ENCODE measurements around the gene B4GALT5. TPM values are rescaled to one million over a fixed set of nuclear protein-coding genes. Genes with fewer than 3 reads are reported as not detected.

B4GALT5 gene
- total RNA-seq, 1 donor from 2014 or later, result 21.3 TPM

- DNase-seq, result no peak
Measured at GRCh38 chr20:49657118-49657901, 56.4 kb downstream of the B4GALT5 start.

GRCh38 chr20:49656304-49656703 lies 57.4 kb downstream of the B4GALT5 start:
- DNase-seq, result no peak

GRCh38 chr20:49653925-49654434 lies 59.7 kb downstream of the B4GALT5 start:
- no peak for DNase-seq

- no peak for DNase-seq
Measured at GRCh38 chr20:49649672-49650071, 64.0 kb downstream of the B4GALT5 start.

GRCh38 chr20:49647550-49647949 lies 66.1 kb downstream of the B4GALT5 start:
- no peak for DNase-seq

- no peak for DNase-seq
Measured at GRCh38 chr20:49646528-49646927, 67.2 kb downstream of the B4GALT5 start.

- no peak for DNase-seq
Measured at GRCh38 chr20:49646126-49646525, 67.6 kb downstream of the B4GALT5 start.

- no peak for DNase-seq
Measured at GRCh38 chr20:49644980-49645565, 68.6 kb downstream of the B4GALT5 start.

GRCh38 chr20:49642816-49643215 lies 70.9 kb downstream of the B4GALT5 start:
- no peak for DNase-seq

- no peak for DNase-seq
Measured at GRCh38 chr20:49641683-49642656, 71.7 kb downstream of the B4GALT5 start.

- peak; percentile 69 for DNase-seq
Measured at GRCh38 chr20:49637046-49637637, 76.5 kb downstream of the B4GALT5 start.

GRCh38 chr20:49636447-49636846 lies 77.2 kb downstream of the B4GALT5 start:
- peak; percentile 47 for DNase-seq

GRCh38 chr20:49635866-49636265 lies 77.8 kb downstream of the B4GALT5 start:
- DNase-seq, result no peak

GRCh38 chr20:49635166-49635565 lies 78.5 kb downstream of the B4GALT5 start:
- peak; percentile 71 for DNase-seq

GRCh38 chr20:49634116-49634515 lies 79.6 kb downstream of the B4GALT5 start:
- DNase-seq, result no peak

GRCh38 chr20:49633643-49634042 lies 80.0 kb downstream of the B4GALT5 start:
- DNase-seq, result no peak

- DNase-seq, result no peak
Measured at GRCh38 chr20:49633023-49633422, 80.7 kb downstream of the B4GALT5 start.

- DNase-seq, result no peak
Measured at GRCh38 chr20:49631856-49632418, 81.7 kb downstream of the B4GALT5 start.

- DNase-seq, result peak; percentile 56
Measured at GRCh38 chr20:49631061-49631716, 82.5 kb downstream of the B4GALT5 start.

GRCh38 chr20:49630396-49630951 lies 83.2 kb downstream of the B4GALT5 start:
- no peak for DNase-seq

- no peak for DNase-seq
Measured at GRCh38 chr20:49629606-49630005, 84.1 kb downstream of the B4GALT5 start.
